Measurements from ENCODE around the gene MYLK. TPM values are rescaled to one million over a fixed set of nuclear protein-coding genes. Genes with fewer than 3 reads are reported as not detected.

MYLK gene
- total and polyA plus RNA-seq, 9 donors: 50.2 to 645 (median 205) TPM

DNA sequence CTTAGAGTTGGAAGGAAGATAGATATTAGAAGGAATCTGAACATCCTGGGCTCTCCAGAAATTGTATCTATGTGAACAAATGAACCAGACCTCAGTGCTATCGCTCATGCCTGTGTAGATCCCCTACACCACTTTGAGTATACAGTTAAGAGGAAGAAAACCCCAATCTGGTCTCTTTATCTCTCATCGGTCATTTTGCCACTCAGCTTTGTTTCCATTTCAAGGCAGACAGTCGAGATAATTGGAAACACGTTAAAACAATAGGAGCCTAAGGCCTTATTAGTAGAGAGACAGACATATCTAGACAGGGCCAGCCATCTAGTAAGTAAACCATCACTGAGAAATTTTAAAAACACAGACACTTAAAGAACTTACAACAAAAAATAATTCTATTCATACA is 101.6 kb downstream of the MYLK start:
- DNase-seq: no peak
- intact Hi-C loops (cut with DNase I): no loop called here
- TF ChIP-seq, protein P1, sequence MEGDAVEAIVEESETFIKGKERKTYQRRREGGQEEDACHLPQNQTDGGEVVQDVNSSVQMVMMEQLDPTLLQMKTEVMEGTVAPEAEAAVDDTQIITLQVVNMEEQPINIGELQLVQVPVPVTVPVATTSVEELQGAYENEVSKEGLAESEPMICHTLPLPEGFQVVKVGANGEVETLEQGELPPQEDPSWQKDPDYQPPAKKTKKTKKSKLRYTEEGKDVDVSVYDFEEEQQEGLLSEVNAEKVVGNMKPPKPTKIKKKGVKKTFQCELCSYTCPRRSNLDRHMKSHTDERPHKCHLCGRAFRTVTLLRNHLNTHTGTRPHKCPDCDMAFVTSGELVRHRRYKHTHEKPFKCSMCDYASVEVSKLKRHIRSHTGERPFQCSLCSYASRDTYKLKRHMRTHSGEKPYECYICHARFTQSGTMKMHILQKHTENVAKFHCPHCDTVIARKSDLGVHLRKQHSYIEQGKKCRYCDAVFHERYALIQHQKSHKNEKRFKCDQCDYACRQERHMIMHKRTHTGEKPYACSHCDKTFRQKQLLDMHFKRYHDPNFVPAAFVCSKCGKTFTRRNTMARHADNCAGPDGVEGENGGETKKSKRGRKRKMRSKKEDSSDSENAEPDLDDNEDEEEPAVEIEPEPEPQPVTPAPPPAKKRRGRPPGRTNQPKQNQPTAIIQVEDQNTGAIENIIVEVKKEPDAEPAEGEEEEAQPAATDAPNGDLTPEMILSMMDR (IDR thresholded peaks at IDR 0.05): no peak
- TF ChIP-seq EP300 (IDR thresholded peaks at IDR 0.05) (no peak), POLR2A (IDR thresholded peaks at IDR 0.05) (no peak)
- 53 to 64% (median 62%) methylated on average over 4 of the region's 4 CpGs for WGBS, 3 donors
- Histone ChIP-seq H3K27me3 (no peaks in the 10 kb centered on the region), H3K27ac (no peak overlapping the region), H3K4me1 (ENCODE audit: insufficient read depth) (no peaks in the 10 kb centered on the region), H3K36me3 (no peaks in the 10 kb centered on the region), H3K9me3 (no peaks in the 10 kb centered on the region), H3K4me3 (no peak overlapping the region)

DNA sequence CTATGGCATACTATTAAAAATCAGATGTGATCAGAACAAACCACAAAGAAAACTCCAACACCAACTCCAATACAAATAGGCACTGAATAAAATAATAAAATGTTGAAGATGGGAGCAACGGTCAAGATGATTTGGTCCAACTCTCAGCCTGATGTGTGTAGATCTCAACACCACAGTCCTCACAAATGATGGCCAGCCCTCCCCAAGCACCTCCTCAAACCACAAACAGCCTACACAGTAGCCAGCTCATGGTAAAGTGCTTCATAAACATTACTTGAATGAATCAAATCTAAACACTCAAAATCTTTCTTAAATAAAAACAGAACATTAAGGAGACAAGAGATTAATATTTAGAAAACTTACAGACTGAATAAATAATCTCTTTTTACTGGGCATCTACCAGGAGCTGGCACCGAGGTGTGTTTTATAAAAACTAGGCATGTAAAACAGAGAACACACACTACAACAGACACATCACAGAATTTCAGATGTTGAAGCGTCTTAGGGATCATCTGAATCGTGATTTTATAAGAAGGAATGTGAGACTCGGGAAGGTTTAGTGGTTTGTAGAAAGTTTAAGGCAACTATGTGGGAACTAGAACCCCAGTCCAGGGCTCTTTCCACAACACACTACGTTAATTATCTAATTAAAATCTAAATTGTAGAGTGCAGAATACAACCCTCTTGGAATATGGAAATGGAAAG is 102.4 kb downstream of the MYLK start:
- Histone ChIP-seq H3K27me3 (no peaks in the 10 kb centered on the region), H3K9me3 (no peaks in the 10 kb centered on the region), H3K36me3 (no peaks in the 10 kb centered on the region), H3K4me1 (ENCODE audit: insufficient read depth) (no peaks in the 10 kb centered on the region), H3K27ac (no peak overlapping the region), H3K4me3 (no peak overlapping the region)
- intact Hi-C loops (cut with DNase I): no loop called here
- DNase-seq: no peak
- 80 to 87% (median 85%) methylated on average over 6 of the region's 6 CpGs for WGBS, 3 donors
- no peak for TF ChIP-seq EP300 (IDR thresholded peaks at IDR 0.05)
- TF ChIP-seq, protein P1 (IDR thresholded peaks at IDR 0.05): no peak
- no peak for TF ChIP-seq POLR2A (IDR thresholded peaks at IDR 0.05)

DNA sequence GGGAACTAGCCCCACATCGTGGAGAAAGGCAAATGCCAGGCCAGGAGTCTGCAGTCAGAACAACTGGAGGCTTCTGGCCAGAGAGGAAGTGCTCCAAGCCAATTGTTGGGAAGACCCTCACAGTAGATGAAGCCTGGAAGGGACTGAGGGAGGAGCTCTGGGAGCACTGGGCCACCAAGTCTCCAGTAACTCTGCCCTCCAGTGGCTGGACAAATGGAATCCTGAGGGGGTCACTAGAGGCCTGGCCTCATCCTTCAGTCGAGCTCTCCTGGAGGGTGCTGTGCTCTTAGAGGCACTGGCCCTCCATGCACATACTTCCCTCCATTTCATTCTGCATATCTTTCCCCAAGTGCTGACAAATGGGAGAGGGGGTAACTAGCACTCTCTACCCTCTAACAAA is 103.0 kb downstream of the MYLK start:
- H3K27me3 ChIP-seq: no peaks in the 10 kb centered on the region

DNA sequence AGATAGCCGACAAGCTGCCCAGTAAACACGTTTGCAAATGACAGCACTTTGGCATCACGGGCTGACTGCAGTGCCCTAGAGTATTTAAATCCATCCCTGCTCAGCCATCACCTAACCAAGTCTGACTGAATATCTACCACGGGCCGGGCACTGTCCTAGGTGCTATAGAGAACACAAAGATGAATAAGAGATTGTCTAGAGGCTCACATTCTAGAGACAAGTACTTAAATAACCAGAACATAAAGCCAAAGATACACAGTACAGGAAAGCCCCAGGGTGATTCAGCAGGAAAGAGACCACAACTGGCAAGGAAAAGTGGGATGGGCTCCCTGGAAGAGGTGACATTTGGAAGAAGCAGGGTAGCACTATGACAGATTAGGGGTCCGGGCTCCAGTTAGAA is 103.5 kb downstream of the MYLK start:
- TF ChIP-seq EP300 (IDR thresholded peaks at IDR 0.05) (no peak), POLR2A (IDR thresholded peaks at IDR 0.05) (no peak)
- TF ChIP-seq, protein P1 (IDR thresholded peaks at IDR 0.05): no peak
- no peaks in the 10 kb centered on the region for H3K36me3 ChIP-seq
- H3K27me3 ChIP-seq: no peaks in the 10 kb centered on the region
- 86 to 88% (median 88%) methylated on average over 6 of the region's 6 CpGs for WGBS, 3 donors
- H3K27ac ChIP-seq: no peak overlapping the region
- no peaks in the 10 kb centered on the region for H3K4me1 ChIP-seq (ENCODE audit: insufficient read depth)
- no peak overlapping the region for H3K4me3 ChIP-seq
- no peak for DNase-seq
- intact Hi-C loops (cut with DNase I): no loop called here
- no peaks in the 10 kb centered on the region for H3K9me3 ChIP-seq

More for the DNA sequence above, 103.0 kb downstream of the MYLK start:
- Histone ChIP-seq H3K4me3 (no peak overlapping the region), H3K27ac (no peak overlapping the region), H3K9me3 (no peaks in the 10 kb centered on the region), H3K4me1 (ENCODE audit: insufficient read depth) (no peaks in the 10 kb centered on the region), H3K36me3 (no peaks in the 10 kb centered on the region)
- DNase-seq: no peak
- no peak for TF ChIP-seq POLR2A (IDR thresholded peaks at IDR 0.05)
- no peak for TF ChIP-seq EP300 (IDR thresholded peaks at IDR 0.05)
- TF ChIP-seq, protein P1 (IDR thresholded peaks at IDR 0.05): no peak
- intact Hi-C loops (cut with DNase I): no loop called here
- 72 to 83% (median 83%) methylated on average over 2 of the region's 2 CpGs for WGBS, 3 donors
